ENCODE data around the gene HSD11B2. TPM values are rescaled to one million over a fixed set of nuclear protein-coding genes. Genes with fewer than 3 reads are reported as not detected.

Gene HSD11B2
- total and polyA plus RNA-seq, 10 donors = 0.85 to 18.3 (median 4.2) TPM

DNA sequence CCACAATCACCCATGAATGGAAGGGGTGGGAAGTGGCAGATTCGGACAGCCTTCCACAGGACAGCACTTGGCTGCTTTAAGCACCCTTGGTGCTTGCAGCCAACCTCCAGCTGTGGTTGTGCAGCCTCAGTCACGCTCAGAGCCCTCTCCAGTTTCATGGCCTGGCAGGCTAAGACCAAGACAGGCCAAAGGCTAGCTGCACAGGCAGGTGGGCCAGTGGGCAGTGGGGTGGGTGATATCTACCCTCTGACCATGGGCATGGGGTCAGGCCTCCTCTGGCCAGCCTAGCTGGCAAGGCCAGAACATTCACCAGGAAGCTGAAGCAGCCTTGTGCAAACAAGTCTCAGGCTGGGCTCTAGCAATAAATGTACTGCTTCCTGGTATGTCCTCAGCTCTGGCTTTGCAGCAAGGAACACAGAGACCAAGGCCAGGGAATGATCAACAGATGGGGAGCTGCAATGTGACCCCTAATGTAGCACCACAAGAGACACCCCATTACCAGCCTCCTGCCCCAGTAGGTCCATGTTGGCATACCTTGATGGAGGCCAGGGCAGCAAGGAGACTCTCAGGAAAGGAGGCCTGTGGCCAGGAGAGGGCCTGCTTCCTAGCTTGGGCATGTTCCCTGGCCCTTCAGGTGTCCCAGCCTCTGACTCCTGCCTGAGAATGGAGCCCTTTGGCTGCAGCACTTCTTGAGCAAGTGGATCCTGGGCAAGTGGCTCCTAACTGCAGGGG lies 20.9 kb downstream of the HSD11B2 start:
- WGBS, 5 donors = 52 to 90% (median 83%) methylated on average over 2 of the region's 2 CpGs
- H3K4me1 ChIP-seq = peaks cover 18 to 100% (median 57%) of the 10 kb centered on the region in 6 donors
- TF ChIP-seq POLR2A (IDR thresholded peaks at IDR 0.05) (no peak), CTCF (IDR thresholded peaks at IDR 0.05 in 8 of 11, conservative IDR thresholded peaks at IDR 0.05 in 3 of 11) (no peak), POLR2AphosphoS5 (IDR thresholded peaks at IDR 0.05) (no peak)
- H3K4me3 ChIP-seq = no peak overlapping the region
- H3K27me3 ChIP-seq (replicated peaks in 1 of 7) = no peaks in the 10 kb centered on the region
- no peaks in the 10 kb centered on the region for H3K9me3 ChIP-seq
- H3K27ac ChIP-seq = peak overlapping the region in 2 of 8 donors; percentile 4 to 47
- intact Hi-C loops (cut with DNase I; ENCODE audit: low total_unique reads) = no loop called here
- DNase-seq = no peak
- H3K36me3 ChIP-seq = peaks cover 0 to 95% (median 49%) of the 10 kb centered on the region in 6 donors

GRCh38 chr16:67454104-67454503 lies 23.2 kb downstream of the HSD11B2 start:
- Histone ChIP-seq H3K27ac (peak overlapping the region in 3 of 8 donors; percentile 14 to 24 (median 15)), H3K27me3 (replicated peaks in 1 of 7) (no peaks in the 10 kb centered on the region), H3K4me3 (no peak overlapping the region), H3K4me1 (peaks cover 29 to 100% (median 62%) of the 10 kb centered on the region in 6 donors), H3K36me3 (peaks cover 0 to 93% (median 42%) of the 10 kb centered on the region in 6 donors), H3K9me3 (no peaks in the 10 kb centered on the region)
- DNase-seq = no peak
- no peak for TF ChIP-seq CTCF (IDR thresholded peaks at IDR 0.05 in 8 of 11, conservative IDR thresholded peaks at IDR 0.05 in 3 of 11)
- TF ChIP-seq POLR2A (IDR thresholded peaks at IDR 0.05) = no peak
- TF ChIP-seq POLR2AphosphoS5 (IDR thresholded peaks at IDR 0.05) = no peak
- WGBS, 5 donors = 77 to 87% (median 78%) methylated on average over 5 of the region's 5 CpGs
- intact Hi-C loops (cut with DNase I; ENCODE audit: low total_unique reads) = no loop called here

DNA sequence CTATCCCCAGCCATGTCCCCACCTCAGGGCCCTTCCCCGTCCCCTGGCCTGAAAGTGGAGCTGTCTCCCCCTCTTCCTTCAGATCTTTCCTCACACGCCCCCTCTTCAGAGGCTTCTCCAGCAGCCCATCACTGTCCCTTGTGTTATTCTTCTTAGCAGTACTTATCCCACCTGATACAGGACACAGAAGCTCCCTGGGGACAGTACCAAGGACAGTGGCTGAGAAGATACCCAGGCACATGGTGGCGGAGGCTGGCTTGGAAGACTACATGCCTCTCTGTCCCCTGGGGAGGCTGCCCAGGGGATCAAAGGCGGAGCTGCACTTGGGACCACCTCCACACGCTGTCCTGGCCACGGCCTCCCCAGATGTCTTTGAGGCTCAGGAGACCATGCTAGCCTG lies 23.9 kb downstream of the HSD11B2 start:
- H3K9me3 ChIP-seq = no peaks in the 10 kb centered on the region
- intact Hi-C loops (cut with DNase I; ENCODE audit: low total_unique reads) = no loop called here
- no peak overlapping the region for H3K4me3 ChIP-seq
- peak overlapping the region in 2 of 8 donors; percentile 15 to 24 for H3K27ac ChIP-seq
- no peaks in the 10 kb centered on the region for H3K27me3 ChIP-seq (replicated peaks in 1 of 7)
- peaks cover 36 to 100% (median 62%) of the 10 kb centered on the region in 6 donors for H3K4me1 ChIP-seq
- H3K36me3 ChIP-seq = peaks cover 0 to 93% (median 35%) of the 10 kb centered on the region in 6 donors
- 85 to 95% (median 93%) methylated on average over 2 to 6 of the region's 6 CpGs for whole genome bisulfite sequencing, 5 donors
- DNase-seq = no peak
- TF ChIP-seq POLR2A (IDR thresholded peaks at IDR 0.05) (no peak), CTCF (IDR thresholded peaks at IDR 0.05 in 8 of 11, conservative IDR thresholded peaks at IDR 0.05 in 3 of 11) (no peak), POLR2AphosphoS5 (IDR thresholded peaks at IDR 0.05) (no peak)

GRCh38 chr16:67456391-67457081 lies 25.6 kb downstream of the HSD11B2 start:
- no peak for DNase-seq

More at GRCh38 chr16:67456391-67457081, 25.6 kb downstream of the HSD11B2 start:
- no peak overlapping the region for H3K4me3 ChIP-seq
- peaks cover 0 to 93% (median 24%) of the 10 kb centered on the region in 6 donors for H3K36me3 ChIP-seq
- H3K4me1 ChIP-seq = peaks cover 44 to 100% (median 70%) of the 10 kb centered on the region in 6 donors
- H3K27ac ChIP-seq = peak overlapping the region in 6 of 8 donors; percentile 11 to 85 (median 82)
- intact Hi-C loops (cut with DNase I; ENCODE audit: low total_unique reads) = no loop called here
- 68 to 78% (median 72%) methylated on average over 5 to 6 of the region's 6 CpGs for WGBS, 5 donors
- no peaks in the 10 kb centered on the region for H3K27me3 ChIP-seq (replicated peaks in 1 of 7)
- H3K9me3 ChIP-seq = no peaks in the 10 kb centered on the region
- TF ChIP-seq CTCF (IDR thresholded peaks at IDR 0.05 in 8 of 11, conservative IDR thresholded peaks at IDR 0.05 in 3 of 11) (peak in 5 of 11 experiments; percentile 10 to 25 (median 12)), POLR2A (IDR thresholded peaks at IDR 0.05) (no peak)

Measured in spleen (tissue), 11 donors.